ENCODE results near the gene BMI1.

DNA sequence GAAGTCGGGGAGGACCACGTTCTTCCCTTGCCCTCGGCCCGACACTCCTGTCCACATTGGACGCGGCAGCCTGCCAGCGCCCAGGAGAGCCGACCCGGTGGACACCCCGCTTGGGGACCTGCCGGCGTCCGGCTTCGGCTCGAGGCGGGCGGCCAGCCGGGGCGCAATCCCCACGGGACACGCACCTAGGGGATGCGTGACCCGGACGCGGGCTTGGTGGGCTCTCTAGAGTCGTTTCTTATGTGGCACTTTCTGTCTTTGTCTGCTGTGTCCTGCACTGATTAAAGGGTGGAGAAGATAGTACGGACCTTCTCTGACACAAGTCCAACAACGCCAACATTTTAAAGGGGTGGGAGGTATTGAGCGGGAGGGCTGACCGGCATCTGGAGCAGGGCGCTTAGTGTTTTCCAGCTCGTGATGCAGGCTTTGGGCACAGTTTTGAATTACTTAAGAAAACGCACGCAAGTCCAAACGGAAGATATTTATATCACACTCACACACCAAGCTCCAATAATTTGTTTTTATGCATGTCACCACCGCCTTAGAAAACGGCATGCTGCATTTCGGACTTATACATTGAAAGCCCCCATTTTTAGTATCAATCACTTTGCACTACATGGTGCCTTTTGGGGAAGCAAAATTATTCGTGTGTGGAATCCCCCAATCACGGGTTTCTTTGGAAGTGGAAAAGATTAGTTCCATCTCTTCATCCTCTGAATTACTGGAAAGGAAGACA is 20.5 kb downstream of the BMI1 start:
- TF ChIP-seq, protein P1, sequence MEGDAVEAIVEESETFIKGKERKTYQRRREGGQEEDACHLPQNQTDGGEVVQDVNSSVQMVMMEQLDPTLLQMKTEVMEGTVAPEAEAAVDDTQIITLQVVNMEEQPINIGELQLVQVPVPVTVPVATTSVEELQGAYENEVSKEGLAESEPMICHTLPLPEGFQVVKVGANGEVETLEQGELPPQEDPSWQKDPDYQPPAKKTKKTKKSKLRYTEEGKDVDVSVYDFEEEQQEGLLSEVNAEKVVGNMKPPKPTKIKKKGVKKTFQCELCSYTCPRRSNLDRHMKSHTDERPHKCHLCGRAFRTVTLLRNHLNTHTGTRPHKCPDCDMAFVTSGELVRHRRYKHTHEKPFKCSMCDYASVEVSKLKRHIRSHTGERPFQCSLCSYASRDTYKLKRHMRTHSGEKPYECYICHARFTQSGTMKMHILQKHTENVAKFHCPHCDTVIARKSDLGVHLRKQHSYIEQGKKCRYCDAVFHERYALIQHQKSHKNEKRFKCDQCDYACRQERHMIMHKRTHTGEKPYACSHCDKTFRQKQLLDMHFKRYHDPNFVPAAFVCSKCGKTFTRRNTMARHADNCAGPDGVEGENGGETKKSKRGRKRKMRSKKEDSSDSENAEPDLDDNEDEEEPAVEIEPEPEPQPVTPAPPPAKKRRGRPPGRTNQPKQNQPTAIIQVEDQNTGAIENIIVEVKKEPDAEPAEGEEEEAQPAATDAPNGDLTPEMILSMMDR (IDR thresholded peaks at IDR 0.05): no peak
- TF ChIP-seq EP300 (IDR thresholded peaks at IDR 0.05) (no peak), POLR2A (IDR thresholded peaks at IDR 0.05) (no peak), POLR2AphosphoS5 (IDR thresholded peaks at IDR 0.05) (peak in 2 of 4 donors; percentile 29 to 67)

Measured in sigmoid colon (tissue), 4 donors.